Measurements from ENCODE around the gene PTTG1.

The PTTG1 gene

GRCh38 chr5:160473681-160474080 lies 52.0 kb downstream of the PTTG1 start:
- DNase-seq (ENCODE audit: low spot score) = no peak

- no peak for DNase-seq (ENCODE audit: low spot score)
These were observed 52.4 kb downstream of the PTTG1 start for GRCh38 chr5:160474084-160474483.

- no peak for DNase-seq (ENCODE audit: low spot score)
These were observed 54.3 kb downstream of the PTTG1 start for GRCh38 chr5:160475864-160476438.

- no peak for DNase-seq (ENCODE audit: low spot score)
These were observed 55.8 kb downstream of the PTTG1 start for GRCh38 chr5:160477266-160477970.

GRCh38 chr5:160478163-160478562 lies 56.5 kb downstream of the PTTG1 start:
- DNase-seq (ENCODE audit: low spot score) = no peak
